Inferior parietal cortex (tissue), 1 donor: ENCODE measurements around the gene ARHGEF33.
"Not testable (repeated sequence)": the region's sequence is repeated elsewhere in the genome, so short reads cannot be mapped to it uniquely, and the experiment has no call there.

ENCODE experiments used
- DNase-seq: peaks from one replicate; pipeline ENCODE4 v3.0.0-alpha.2; 2016; ENCODE audit errors: extremely low spot score

The ARHGEF33 gene

DNA sequence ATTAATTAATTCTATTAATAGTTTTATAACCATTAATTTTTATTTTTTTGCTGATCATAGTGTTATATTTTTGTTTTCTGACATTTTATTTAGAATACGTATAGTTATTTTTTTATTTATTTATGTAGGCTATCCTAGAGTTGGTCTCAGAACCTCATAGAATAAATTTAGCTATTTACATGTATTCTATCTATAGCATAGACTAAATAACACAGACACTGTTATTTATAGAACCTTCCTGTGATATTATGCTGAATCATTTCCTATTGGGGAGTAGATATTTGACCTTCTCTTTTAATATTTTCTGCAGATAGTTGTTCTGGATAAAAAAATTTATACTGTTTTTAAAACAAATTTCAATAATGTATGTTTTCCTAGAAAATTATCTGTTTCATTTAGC, 20.2 kb downstream of the ARHGEF33 start:
- DNase-seq, result no peak

DNA sequence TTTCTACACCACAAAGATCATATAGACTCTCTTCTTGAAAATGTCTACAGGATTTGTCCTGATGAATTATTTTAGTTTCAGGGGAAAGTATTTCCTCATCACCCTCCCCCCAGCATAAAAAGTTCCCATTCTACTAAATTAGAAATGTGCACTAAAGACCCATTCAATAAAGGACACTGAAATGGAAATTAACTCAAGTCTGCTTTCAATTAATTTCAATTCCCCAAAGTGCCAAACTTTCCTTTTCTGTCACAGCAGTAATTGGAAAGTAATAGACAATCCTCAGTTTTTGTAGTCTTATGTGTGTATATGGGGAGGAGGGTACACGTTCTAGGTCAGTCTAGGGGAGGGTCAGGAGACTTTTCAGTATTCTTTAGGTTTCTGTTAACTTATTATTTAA, 21.5 kb downstream of the ARHGEF33 start:
- DNase-seq, result no peak

DNA sequence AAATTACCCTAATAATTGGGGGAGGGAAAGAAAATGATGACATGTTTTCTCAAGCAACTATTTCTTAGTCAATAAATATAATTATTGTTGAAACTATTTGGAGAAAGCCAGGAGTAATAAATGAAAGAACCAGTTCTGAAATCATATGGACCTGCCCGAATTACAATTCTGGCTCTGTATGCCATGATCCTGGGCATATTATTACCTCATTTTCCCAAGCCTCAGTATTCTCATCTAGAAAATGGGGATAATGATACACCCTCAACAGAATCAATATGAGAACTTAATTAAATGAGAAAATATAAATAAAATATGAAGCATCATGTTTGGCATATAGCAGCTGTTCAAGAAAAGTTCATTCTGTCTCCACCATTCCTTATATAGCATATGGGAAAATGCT, 22.9 kb downstream of the ARHGEF33 start:
- DNase-seq, result no peak

DNA sequence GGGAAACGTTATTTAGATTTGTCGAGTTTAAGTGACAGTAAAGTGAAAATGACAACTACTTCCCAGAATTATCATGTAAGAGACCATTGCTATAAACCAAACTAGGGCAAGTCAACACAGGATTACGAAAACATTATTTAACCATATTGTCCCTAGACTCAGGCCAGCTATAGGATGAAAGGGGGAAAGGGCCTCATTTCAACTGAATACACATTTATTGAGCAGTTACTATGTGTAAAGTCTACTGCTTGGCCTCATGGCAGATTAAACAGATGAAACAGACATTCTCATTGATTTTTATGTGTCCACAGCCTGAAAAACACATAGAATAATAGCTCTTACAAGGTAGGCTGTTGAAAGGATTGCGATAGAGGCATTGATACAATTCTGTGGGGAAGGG, 32.7 kb downstream of the ARHGEF33 start:
- DNase-seq, result no peak

DNA sequence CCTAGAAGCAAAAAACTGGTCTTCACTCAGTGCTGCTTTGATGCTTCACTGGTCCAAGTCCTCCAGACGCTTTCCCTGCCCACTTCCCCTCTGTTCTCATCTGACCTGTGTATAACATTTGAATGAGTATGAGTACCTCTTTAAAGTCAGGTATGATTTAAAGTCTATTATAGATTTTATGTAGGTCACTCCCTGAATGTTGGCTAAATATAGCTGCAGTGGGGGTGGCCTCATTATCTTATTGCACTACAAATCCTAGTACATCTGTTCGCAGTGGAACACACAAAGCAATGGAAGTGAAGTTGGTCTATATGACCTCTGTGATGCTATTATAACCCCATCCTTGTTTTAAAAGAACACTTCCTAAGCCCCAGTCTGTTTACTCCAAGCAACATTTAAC, 33.2 kb downstream of the ARHGEF33 start:
- DNase-seq, result no peak

DNA sequence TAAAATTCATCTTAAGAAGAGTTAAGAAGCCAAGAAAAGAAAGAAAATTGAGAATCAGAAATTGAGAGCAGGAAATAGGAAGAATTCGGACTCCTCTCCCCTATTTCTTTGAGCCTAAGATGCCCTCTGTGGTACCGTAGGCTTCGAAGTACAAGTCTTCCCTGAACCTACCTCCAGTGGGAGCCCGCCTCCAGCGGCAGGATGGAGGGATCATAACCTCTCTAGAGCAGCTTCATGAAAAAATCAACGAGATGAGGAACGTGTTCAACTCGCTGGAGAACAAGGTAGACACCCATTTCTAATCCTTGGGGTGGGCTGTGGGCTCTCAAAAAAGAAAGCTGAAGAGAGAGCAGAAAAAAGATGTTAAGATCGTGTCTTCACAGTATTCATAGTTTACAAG, 36.3 kb downstream of the ARHGEF33 start:
- no peak for DNase-seq

DNA sequence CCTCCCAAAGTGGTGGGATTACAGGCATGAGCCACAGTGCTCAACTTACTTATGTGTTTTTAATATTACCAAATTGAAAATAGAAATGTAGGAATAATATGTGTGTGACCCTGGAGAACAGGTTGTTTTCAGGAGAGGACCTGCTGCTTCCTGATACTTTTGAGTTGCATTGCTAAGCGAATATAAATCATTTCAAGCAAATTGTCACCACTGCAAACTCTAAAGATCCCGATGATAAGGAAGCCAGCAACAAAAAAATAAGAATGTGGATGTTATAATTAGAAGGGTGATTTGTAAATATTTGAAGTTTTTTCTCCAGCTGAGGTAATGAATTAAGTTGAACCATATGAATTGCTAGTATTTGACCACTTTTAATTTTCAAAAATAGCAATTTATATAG, 40.9 kb downstream of the ARHGEF33 start:
- no peak for DNase-seq

DNA sequence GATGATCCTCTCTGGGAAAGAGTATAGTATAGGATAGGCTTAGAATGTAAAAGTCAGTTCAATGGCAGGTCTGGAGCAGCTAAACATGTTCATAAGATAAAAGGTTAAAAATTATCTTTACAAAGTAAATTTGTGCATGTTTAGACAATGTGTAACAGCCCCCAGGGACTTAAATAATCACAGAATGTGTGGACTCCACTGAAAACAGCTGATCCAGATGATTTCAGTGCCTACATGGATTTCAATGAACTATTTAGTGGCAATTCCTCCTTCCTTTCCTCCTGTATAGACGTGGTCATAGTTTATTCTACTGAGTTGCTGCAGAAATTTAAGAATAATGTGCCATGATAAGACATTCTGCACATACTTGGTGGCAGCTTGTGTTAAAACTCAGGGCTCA, 42.9 kb downstream of the ARHGEF33 start:
- no peak for DNase-seq

DNA sequence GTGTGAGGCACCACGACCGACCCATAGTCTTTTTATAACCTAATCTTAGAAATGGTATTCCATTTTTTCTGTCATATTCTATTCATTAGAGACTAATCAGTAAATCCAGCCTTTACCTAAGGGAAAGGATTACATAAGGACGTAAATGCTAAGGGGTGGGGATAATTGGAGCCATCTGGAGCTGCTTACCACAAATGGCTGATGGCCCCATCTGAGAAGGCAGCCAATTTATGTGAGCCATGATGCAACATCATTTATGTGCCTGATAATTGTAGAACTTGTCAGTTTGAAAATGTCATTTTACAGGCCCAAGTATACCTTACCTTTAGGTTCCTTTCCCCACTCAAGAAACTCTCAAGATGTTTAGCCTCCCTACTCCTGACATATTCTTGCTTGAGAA, 44.0 kb downstream of the ARHGEF33 start:
- no peak for DNase-seq

DNA sequence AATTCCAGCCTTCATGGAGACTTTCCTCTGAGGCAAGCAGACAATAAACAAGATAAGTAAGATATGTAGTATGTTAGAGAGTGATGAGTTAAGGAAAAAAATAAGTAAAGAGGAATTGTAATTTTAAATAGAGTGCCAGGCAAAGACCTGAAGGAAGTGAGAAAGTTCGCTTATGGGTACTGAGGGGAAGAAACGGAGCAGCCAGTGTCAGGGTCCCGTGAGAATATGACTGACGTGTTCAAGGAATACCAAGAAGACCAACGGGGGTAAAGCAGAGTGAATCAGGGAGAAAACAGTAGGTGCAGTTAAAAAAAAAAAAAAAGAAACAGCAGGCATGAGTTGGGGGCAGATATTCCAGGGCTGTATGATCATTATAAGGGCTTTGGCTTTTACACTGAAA, 45.1 kb downstream of the ARHGEF33 start:
- DNase-seq, result no peak

DNA sequence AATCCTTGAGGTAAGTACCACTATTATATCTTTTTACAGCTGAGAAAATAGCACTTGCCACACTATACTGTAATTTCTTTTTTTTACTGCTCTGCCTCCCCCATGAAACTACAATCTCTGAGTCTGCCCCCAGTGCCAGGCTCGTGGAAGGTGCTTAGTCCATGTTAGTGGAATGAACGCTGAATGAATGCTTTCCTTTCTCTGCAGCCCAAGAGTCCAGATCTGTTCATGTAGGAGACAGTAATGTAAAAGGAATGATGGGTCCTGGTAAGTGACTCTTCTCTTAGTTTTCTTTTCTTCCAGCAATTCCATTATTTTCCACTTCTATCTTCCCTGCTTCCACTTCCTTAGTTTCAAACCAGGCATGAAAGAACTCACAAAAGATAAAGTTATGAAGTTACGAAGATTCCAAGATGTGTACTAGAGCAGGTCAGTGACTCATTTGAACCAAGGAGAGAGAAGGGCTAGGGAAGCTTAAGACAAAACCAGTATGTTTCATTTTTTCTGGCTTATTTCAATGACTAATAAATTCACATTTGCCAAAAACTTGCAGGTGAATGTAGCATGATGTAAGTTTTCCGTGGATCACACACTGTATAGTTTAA, 46.0 kb downstream of the ARHGEF33 start:
- DNase-seq, result no peak

DNA sequence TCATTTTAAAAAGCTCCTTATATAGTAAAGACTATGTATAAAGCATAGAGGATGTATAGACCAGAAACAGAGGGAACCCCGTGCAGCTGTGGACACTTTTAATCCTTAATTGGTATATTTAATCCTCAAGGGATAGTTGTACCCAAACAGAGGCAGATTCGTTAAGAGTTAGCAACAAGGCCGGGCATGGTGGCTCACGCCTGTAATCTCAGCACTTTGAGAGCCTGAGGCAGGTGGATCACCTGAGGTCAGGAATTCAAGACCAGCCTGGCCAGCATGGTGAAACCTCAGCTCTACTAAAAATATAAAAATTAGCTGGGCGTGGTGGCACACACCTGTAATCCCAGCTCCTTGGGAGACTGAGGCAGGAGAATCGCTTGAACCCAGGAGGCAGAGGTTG, 46.8 kb downstream of the ARHGEF33 start:
- not testable (repeated sequence) for DNase-seq

DNA sequence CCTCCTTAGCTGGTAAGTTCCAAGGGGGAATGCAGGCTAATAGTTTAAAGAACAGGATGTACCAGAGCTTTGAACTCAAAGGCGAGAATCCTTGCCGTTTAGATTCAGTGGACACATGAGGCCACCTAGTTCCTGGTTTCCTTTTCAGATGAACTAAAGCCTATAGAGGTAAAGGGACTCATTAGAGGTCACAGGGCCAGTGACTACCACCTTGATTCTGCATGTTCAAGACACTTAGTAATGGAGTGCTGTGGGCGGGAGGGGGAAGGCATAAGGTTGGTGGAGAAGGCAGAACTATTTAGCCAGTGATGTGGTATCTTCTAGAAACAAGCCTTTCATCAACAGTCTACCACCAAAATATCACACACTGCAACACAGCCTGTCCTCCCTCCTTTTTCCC, 47.9 kb downstream of the ARHGEF33 start:
- no peak for DNase-seq

DNA sequence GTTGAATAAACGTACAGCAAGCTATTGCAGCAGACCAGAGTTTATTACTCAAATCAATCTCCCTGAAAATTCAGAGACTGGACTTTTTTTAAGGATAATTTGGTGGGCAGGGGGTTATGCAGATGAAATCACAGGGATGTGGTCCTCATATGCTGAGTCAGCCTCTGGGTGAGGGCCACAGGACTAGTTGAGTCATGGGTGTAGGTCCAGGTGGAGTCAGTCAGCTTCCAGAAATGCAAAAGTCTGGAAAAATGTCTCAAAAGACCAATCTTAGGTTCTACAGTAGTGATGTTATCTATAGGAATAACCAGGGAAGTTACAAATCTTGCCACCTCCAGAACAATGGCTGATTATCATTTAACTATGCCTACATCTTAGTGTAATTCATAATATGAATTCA, 51.1 kb downstream of the ARHGEF33 start:
- no peak for DNase-seq

DNA sequence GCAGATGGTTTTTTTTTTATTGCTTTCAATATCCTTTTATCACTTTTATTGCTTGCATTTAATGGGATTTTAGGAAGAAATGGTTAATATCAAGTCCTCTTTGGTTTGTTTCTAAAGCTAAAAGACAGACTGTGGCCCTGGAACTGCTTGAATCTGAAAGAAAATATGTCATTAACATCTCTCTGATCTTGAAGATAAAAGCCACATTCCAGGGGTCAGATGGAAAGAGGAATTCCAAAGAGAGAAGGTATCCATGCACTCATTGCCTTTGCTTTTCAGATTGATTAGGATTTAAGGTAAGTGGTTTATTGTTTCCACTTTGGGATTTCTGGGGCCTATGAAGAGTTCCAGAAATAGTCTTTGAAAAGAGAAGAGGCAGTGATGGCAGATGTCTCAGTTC, 54.1 kb downstream of the ARHGEF33 start:
- no peak for DNase-seq

DNA sequence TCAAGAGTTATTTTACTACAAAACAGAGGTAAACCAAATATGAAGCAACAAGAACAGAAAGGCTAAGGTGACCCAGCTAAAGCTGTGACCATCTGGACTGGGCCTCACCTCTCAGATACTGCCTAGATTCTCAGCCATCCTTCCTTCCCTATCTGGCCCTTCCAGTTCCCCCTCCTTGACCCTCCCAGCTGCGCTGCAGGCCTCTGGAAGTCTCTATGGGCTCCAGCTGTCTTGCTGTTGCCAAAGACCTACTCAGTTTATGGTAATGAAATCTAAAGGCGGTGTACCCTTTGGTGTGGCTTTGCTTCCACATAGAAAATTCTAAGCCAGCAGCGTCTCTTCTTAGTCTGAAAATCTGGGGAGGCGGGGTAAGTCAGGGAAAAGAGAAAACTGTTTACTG, 55.7 kb downstream of the ARHGEF33 start:
- DNase-seq, result no peak

DNA sequence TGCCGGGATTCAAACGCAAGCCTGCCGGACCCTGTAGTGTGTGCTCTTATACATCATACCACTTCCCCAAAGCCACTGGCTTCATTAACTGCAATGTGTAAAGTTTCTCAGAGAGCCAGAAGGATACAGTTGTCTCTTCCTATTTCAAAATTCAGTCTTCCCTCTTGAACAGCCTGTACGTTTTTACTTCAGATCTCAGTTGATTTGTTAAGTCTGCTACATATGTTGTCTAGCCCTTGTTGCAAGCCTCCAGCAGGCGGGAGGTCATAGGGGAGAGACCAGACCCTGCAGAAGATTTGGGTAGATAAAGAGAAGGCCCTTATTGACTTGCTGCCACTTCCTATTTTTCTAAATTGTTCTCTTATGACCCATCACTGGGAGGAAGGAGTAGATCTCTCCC, 56.2 kb downstream of the ARHGEF33 start:
- DNase-seq, result no peak

DNA sequence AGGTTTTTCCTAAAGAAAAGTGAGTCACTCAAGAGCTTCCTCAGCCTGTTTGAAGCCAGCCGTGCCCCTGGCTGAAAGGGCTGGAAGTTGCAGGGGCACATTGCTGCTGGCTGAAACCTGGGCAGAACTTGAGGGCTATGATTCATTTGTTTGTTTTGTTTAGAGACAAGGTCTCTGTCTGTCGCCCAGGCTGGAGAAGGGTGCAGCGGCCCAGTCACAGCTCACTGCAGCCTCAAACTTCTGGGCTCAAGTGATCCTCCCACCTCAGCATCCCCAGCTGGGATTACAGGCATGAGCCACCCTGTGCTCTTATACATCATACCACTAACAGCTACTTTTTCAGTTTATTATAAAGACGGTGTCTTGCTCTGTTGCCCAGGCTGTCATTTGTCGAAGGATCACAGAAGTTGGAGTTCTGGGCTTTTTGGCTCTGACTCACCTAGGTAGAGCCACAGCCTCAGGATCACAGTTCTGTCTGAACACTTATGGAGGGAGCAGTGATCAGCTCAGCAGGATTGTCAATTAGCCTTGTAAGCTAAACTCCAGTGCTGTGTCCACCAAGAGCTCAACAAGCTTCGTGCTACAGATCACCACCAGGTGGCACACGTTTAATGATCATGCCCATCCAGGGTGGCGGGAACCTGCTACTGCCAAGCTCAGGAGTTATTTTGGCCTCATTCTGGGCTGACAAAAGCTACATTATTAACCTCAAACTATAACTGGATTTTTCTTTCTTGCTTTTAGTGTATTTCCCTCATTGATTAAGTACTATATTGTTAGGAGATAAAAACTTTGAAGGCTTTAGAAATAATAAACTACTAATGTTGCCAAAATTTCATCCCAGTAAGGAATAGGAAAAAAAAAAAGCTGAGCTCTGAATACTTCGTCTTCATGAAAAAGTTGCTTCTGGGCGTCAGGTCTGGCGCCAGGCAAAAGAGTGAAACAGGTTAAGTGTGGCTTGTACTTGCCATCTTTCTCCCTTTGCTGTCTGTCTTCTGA, 57.9 kb downstream of the ARHGEF33 start:
- DNase-seq, result peak; percentile 77

DNA sequence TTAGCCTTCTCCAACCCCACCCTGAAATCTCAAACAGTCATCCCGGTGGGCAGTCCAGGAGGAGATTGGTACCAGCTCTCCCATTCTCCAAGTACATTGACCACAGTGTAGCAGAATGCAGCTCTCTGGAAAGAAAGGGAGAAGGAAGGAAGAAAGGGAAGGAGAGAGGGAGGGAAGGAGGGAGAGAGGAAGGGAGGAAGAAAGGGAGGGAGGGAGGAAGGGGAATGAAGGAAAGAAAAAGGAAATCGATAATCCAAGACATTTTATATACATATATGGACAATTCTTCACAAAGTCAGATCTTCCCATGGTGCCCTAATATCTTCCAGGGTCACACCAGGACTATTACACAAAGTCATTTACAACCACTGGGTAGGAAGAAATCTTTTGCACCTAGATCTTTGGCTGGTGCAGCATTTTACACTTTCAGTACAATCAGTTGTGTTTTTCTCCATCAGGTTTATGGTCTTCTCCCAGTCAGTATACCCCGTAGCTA, 58.8 kb downstream of the ARHGEF33 start:
- no peak for DNase-seq

DNA sequence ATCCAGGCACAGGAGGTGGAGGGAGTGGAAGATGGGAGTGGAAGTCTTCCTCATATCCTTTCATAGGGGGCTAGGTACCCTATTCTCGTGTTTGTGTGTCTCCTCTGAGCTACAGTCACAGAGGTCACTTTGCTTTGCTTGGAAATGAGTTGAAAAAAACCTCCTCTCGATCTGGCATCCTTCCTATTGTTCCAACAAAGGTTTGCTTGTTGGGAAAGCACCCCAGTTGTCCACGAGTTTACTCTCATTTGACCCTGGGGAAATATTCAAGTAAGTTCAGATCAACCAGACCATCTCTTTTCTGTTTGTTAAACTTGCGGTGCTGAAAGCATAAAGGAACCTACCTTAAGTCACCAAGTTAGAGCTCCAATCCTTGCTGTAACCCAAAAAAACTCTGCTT, 59.3 kb downstream of the ARHGEF33 start:
- DNase-seq, result no peak

DNA sequence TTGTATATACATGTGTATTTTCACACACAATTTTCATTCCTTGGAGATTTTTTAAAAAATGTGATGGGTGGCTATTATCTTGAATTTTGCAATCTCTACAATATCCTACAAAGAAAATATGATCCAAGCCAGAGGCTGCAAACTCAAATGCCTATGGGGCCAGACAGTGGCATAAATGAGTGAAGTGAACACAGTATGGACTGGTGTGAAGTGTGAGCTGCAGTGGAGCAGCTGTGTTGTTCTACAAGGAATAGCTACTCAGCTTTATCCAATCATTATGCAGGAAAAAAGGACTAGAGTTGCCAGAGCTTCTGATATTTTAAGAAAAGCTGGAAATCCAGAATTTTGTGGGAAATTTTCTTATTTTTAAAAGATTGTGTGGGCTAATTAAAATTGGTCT, 62.1 kb downstream of the ARHGEF33 start:
- DNase-seq, result no peak

DNA sequence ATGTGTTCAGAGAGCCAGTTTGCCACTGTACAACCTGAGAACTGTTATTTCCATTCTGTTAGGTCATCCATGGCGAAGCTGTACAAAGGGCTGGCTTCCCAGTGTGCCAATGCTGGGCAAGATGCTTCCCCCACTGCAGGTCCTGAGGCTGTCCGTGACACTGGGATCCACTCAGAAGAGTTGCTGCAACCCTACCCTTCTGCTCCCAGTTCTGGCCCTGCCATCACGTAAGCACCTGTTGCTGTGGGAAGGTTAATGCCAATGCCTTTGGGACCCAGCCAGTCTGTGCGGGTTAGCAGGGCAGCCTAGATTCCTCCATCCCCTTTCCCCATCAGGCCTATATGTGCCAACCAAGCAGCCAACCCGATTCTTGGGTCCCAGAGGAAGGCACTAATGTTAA, 68.3 kb downstream of the ARHGEF33 start:
- no peak for DNase-seq

DNA sequence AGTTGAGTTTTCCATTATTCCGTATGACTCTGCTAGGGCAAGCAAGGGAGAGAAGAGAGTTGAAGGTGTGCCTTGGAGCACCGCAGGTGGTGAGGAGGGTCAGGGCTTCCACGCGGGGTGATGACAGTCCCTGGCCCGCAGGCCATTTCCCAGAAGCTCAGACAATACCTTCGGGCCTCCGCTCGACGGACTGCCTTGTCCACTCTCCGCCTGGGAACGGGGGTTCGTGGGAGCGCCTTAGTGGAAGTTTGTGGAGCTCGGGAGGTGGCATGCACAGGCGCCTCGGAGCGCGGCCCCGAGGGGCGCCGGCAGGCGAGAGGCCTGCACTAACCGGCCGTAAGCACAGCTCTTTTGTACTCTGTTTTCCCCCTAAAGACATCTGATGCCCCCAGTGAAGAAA, 69.8 kb downstream of the ARHGEF33 start:
- no peak for DNase-seq
